ENCODE measurements around the gene MACROD1.

DNA sequence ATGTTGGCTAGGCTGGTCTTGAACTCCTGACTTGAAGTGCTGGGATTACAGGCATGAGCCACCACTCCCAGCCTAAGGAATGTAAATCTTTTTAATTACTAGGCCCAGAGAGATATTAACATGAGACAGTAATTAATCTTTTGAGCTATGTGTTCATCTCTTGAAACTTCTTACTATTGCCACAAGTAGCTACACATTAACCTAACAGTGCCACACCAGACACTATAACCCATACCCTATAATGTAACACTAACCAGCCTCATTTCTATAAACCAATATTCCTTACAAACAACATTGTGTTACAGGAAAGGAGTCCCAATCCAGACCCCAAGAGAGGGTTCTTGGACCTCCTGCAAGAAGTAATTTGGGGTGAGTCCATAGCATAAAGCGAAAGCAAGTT lies 199.5 kb downstream of the MACROD1 start:
- TF ChIP-seq, protein P1, sequence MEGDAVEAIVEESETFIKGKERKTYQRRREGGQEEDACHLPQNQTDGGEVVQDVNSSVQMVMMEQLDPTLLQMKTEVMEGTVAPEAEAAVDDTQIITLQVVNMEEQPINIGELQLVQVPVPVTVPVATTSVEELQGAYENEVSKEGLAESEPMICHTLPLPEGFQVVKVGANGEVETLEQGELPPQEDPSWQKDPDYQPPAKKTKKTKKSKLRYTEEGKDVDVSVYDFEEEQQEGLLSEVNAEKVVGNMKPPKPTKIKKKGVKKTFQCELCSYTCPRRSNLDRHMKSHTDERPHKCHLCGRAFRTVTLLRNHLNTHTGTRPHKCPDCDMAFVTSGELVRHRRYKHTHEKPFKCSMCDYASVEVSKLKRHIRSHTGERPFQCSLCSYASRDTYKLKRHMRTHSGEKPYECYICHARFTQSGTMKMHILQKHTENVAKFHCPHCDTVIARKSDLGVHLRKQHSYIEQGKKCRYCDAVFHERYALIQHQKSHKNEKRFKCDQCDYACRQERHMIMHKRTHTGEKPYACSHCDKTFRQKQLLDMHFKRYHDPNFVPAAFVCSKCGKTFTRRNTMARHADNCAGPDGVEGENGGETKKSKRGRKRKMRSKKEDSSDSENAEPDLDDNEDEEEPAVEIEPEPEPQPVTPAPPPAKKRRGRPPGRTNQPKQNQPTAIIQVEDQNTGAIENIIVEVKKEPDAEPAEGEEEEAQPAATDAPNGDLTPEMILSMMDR (IDR thresholded peaks at IDR 0.05): no peak
- no peak for TF ChIP-seq EZH2 (IDR thresholded peaks at IDR 0.05; ENCODE audit: borderline replicate concordance, insufficient read depth, low read depth, low read length, poor library complexity, severe bottlenecking)

All from B cell (primary cell).